Measurements from ENCODE around the gene ATM.

ATM gene

GRCh38 chr11:108216988-108217387, 5.9 kb upstream of the ATM start (continued):
- no peak for TF ChIP-seq ZNF2 (tag by site-specific recombination; IDR thresholded peaks at IDR 0.05)

GRCh38 chr11:108218455-108218854, 4.4 kb upstream of the ATM start:
- ChIA-PET CTCF (no interaction called here), POLR2A (no interaction called here)
- H3K4me1 ChIP-seq (ENCODE audit: control insufficient read depth, insufficient read depth, low read length): no peaks in the 10 kb centered on the region
- TF ChIP-seq ZNF777 (tag by site-specific recombination; IDR thresholded peaks at IDR 0.05; ENCODE audit: borderline replicate concordance): no peak
- no peak for TF ChIP-seq ZNF585B (tag by site-specific recombination; IDR thresholded peaks at IDR 0.05)
- TF ChIP-seq ZBTB8A (tag by site-specific recombination; IDR thresholded peaks at IDR 0.05): no peak
- no peak for TF ChIP-seq ZNF600 (tag by site-specific recombination; IDR thresholded peaks at IDR 0.05)
- no peak for TF ChIP-seq ZSCAN18 (tag by site-specific recombination; IDR thresholded peaks at IDR 0.05)
- TF ChIP-seq ZNF830 (tag by site-specific recombination; IDR thresholded peaks at IDR 0.05; ENCODE audit: low read depth): no peak
- TF ChIP-seq ZNF24 (tag by site-specific recombination; IDR thresholded peaks at IDR 0.05): no peak
- TF ChIP-seq ZNF211 (tag by site-specific recombination; IDR thresholded peaks at IDR 0.05; ENCODE audit: low read depth): no peak
- TF ChIP-seq ZNF48 (tag by site-specific recombination; IDR thresholded peaks at IDR 0.05): no peak
- no peak for TF ChIP-seq ZNF121 (tag by site-specific recombination; IDR thresholded peaks at IDR 0.05)
- H3K27ac ChIP-seq (ENCODE audit: extremely low read depth, low read depth, low read length): no peak overlapping the region
- no peak overlapping the region for H3K4me3 ChIP-seq (ENCODE audit: low read depth, low read length)
- peaks cover 0 to 40% of the 10 kb centered on the region in 2 experiments; a peak in 1 of 3 replicates for H3K36me3 ChIP-seq (ENCODE audit: control insufficient read depth in 2 of 2, insufficient read depth in 1 of 2, low read length in 2 of 2)
- no peaks in the 10 kb centered on the region for H3K9me3 ChIP-seq (ENCODE audit: control insufficient read depth, insufficient read depth, low read depth, low read length)

- POLR2A ChIA-PET: no interaction called here
Measured at GRCh38 chr11:108218912-108219783, 3.7 kb upstream of the ATM start.

GRCh38 chr11:108220721-108221336, 2.0 kb upstream of the ATM start:
- H3K4me3 ChIP-seq (ENCODE audit: low read depth, low read length): peak overlapping the region; percentile 67
- CTCF ChIA-PET: no interaction called here
- peaks cover 0 to 21% of the 10 kb centered on the region in 2 experiments; a peak in 1 of 3 replicates for H3K36me3 ChIP-seq (ENCODE audit: control insufficient read depth in 2 of 2, insufficient read depth in 1 of 2, low read length in 2 of 2)

More at GRCh38 chr11:108218912-108219783, 3.7 kb upstream of the ATM start:
- CTCF ChIA-PET: no interaction called here
- no peaks in the 10 kb centered on the region for H3K9me3 ChIP-seq (ENCODE audit: control insufficient read depth, insufficient read depth, low read depth, low read length)
- H3K4me3 ChIP-seq (ENCODE audit: low read depth, low read length): no peak overlapping the region
- no peak overlapping the region for H3K27ac ChIP-seq (ENCODE audit: extremely low read depth, low read depth, low read length)
- peaks cover 0 to 33% of the 10 kb centered on the region in 2 experiments; a peak in 1 of 3 replicates for H3K36me3 ChIP-seq (ENCODE audit: control insufficient read depth in 2 of 2, insufficient read depth in 1 of 2, low read length in 2 of 2)
- no peak for TF ChIP-seq TRIM28 (IDR thresholded peaks at IDR 0.05; ENCODE audit: borderline replicate concordance, low read length)
- TF ChIP-seq OSR2 (tag by site-specific recombination; IDR thresholded peaks at IDR 0.05): 0 out of 2 replicates have a peak, but pooled peaks have one; percentile 18
- no peaks in the 10 kb centered on the region for H3K4me1 ChIP-seq (ENCODE audit: control insufficient read depth, insufficient read depth, low read length)

More at GRCh38 chr11:108220721-108221336, 2.0 kb upstream of the ATM start:
- POLR2A ChIA-PET: no interaction called here
- TF ChIP-seq ZNF184 (tag by site-specific recombination; IDR thresholded peaks at IDR 0.05) (no peak), ZNF324 (tag by site-specific recombination; IDR thresholded peaks at IDR 0.05) (no peak), IKZF3 (tag by site-specific recombination; IDR thresholded peaks at IDR 0.05) (no peak), ZNF239 (tag by site-specific recombination; IDR thresholded peaks at IDR 0.05) (no peak), TSHZ1 (tag by site-specific recombination; IDR thresholded peaks at IDR 0.05; ENCODE audit: borderline replicate concordance) (no peak), HOXD13 (CRISPR knock-in tag; IDR thresholded peaks at IDR 0.05; ENCODE audit: borderline replicate concordance) (no peak), PRDM6 (tag by site-specific recombination; IDR thresholded peaks at IDR 0.05) (no peak)
- H3K9me3 ChIP-seq (ENCODE audit: control insufficient read depth, insufficient read depth, low read depth, low read length): no peaks in the 10 kb centered on the region
- H3K27ac ChIP-seq (ENCODE audit: extremely low read depth, low read depth, low read length): no peak overlapping the region
- H3K4me1 ChIP-seq (ENCODE audit: control insufficient read depth, insufficient read depth, low read length): no peaks in the 10 kb centered on the region
